Colonic mucosa (tissue), 4 donors: ENCODE measurements around the gene SGK1. TPM values are rescaled to one million over a fixed set of nuclear protein-coding genes. Genes with fewer than 3 reads are reported as not detected.
"Not testable (repeated sequence)": the region's sequence is repeated elsewhere in the genome, so short reads cannot be mapped to it uniquely, and the experiment has no call there.

ENCODE experiments used
- DNase-seq: peaks from one replicate; pipeline ENCODE4 v3.0.0-alpha.2; 2020
- H3K27ac ChIP-seq: fragments of 200-600 bp; one replicate; pipeline ENCODE4 v1.8.0; 2021
- H3K27me3 ChIP-seq: fragments of 200-600 bp; one replicate; pipeline ENCODE4 v1.8.0; 2021
- H3K36me3 ChIP-seq: fragments of 200-600 bp; one replicate; pipeline ENCODE4 v1.8.0; 2021
- H3K4me1 ChIP-seq: fragments of 200-600 bp; one replicate; pipeline ENCODE4 v1.8.0; 2021; ENCODE audit warnings: mild to moderate bottlenecking
- H3K4me3 ChIP-seq: fragments of 200-600 bp; one replicate; pipeline ENCODE4 v1.8.0; 2021
- H3K9ac ChIP-seq, 2 donors: one replicate each; pipeline ENCODE4 v1.7.0; 2013; ENCODE audit warnings: control low read depth in 2 of 2, low read depth in 2 of 2, low read length in 2 of 2
- H3K9me3 ChIP-seq: fragments of 200-600 bp; one replicate; pipeline ENCODE4 v1.8.0; 2021
- intact Hi-C: fragments of 100-400 bp; cut with DNase I; formaldehyde crosslinking; loops from one replicate; pipeline ENCODE4 v1.14.1; 2022
- total RNA-seq, 2 donors: library from RNA; stranded (reverse); fragmentation: NEBNext Ultra II Directional in 1 of 2; extraction: Animal tissue kit (Norgen Biotek cat#: 25700) in 1 of 2; gene quantifications; one replicate each; pipeline ENCODE4 v1.2.1, GENCODE V29; 2021
- TF ChIP-seq, protein P1 (sequence below): fragments of 200-600 bp; IDR thresholded peaks from one replicate; pipeline ENCODE4 v1.8.0; 2022; ENCODE audit warnings: antibody characterized with exemption, mild to moderate bottlenecking
- donor health status: healthy.
- donor health status: DM: no; HTN: no; CAD: no.
- donor health status: DM: no; HTN: no; CAD: no.

The SGK1 gene
- total RNA-seq, 2 donors from 2014 or later: 12.0 to 41.5 TPM

DNA sequence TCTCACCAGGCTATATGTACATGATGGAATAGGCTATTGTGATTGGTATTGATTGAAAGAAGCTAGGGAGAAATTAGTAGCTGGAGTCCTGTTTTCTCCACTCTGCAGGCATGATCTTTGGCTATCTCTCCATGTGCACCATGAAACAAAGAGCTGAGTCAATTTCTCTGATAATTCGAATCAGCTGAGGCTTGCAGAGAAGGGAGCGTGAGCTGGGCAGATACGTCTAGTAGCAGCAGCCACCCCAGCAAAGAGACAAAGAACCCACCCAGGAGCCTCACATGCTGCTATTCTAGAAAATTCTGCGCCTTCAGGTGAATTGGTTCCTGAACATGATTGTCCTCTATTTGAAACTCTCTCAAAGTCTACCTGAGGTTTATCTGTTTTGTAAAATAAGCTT, 6.9 kb upstream of the SGK1 start:
- intact Hi-C loops: no loop called here
- H3K4me1 ChIP-seq: no peaks in the 10 kb centered on the region
- no peak overlapping the region for H3K4me3 ChIP-seq
- H3K27me3 ChIP-seq: no peaks in the 10 kb centered on the region
- TF ChIP-seq, protein P1, sequence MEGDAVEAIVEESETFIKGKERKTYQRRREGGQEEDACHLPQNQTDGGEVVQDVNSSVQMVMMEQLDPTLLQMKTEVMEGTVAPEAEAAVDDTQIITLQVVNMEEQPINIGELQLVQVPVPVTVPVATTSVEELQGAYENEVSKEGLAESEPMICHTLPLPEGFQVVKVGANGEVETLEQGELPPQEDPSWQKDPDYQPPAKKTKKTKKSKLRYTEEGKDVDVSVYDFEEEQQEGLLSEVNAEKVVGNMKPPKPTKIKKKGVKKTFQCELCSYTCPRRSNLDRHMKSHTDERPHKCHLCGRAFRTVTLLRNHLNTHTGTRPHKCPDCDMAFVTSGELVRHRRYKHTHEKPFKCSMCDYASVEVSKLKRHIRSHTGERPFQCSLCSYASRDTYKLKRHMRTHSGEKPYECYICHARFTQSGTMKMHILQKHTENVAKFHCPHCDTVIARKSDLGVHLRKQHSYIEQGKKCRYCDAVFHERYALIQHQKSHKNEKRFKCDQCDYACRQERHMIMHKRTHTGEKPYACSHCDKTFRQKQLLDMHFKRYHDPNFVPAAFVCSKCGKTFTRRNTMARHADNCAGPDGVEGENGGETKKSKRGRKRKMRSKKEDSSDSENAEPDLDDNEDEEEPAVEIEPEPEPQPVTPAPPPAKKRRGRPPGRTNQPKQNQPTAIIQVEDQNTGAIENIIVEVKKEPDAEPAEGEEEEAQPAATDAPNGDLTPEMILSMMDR: no peak
- H3K27ac ChIP-seq: no peak overlapping the region
- H3K36me3 ChIP-seq: no peaks in the 10 kb centered on the region
- H3K9ac ChIP-seq: no peak overlapping the region
- no peaks in the 10 kb centered on the region for H3K9me3 ChIP-seq
- no peak for DNase-seq

- no peak overlapping the region for H3K4me3 ChIP-seq
- no peaks in the 10 kb centered on the region for H3K9me3 ChIP-seq
- intact Hi-C loops: no loop called here
- H3K36me3 ChIP-seq: no peaks in the 10 kb centered on the region
- DNase-seq: no peak
- H3K27me3 ChIP-seq: no peaks in the 10 kb centered on the region
- H3K27ac ChIP-seq: no peak overlapping the region
- TF ChIP-seq, protein P1: no peak
- no peak overlapping the region for H3K9ac ChIP-seq
- H3K4me1 ChIP-seq: no peaks in the 10 kb centered on the region
Observed at GRCh38 chr6:134324141-134324540, 6.2 kb upstream of the SGK1 start.

DNA sequence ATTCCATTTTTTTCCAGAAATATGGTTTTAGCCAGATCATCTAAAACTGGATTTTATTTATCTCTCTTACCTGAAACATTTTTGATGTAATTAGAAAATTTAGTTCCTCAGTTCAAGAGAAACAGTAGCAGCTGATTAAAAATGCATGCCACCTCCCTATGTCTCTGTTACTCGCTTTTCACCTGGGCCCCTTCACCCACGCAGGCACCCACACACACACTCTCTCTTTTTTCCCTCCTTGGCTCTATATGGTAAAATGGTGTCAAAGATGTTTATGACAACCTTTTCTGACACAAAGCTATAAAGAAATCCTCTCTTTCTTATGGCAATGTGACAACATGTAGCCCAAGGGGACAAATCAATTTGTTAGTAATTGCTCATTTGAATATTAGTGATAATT, 5.8 kb upstream of the SGK1 start:
- Histone ChIP-seq H3K9me3 (no peaks in the 10 kb centered on the region), H3K9ac (no peak overlapping the region), H3K27me3 (no peaks in the 10 kb centered on the region), H3K4me3 (no peak overlapping the region), H3K4me1 (no peaks in the 10 kb centered on the region), H3K27ac (no peak overlapping the region), H3K36me3 (no peaks in the 10 kb centered on the region)
- TF ChIP-seq, protein P1: no peak
- intact Hi-C loops: no loop called here
- no peak for DNase-seq

DNA sequence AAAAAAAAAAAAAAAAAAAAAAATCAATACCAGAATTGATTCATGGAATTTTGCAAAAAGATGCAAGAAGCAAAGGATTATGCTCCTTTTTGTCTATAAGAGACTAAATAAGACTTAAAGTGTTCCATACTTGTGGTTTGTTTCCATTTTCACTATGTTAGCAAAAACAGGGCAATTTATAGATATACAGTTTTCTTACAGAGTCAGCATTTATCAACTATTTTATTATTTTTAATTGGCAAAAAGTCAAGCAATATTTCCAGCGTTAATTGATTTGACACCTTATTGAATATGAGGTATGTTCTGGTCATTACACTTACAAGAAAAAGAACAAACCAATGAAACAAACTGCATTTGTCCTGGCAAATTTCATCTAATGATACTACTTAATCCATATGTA, 5.4 kb upstream of the SGK1 start:
- TF ChIP-seq, protein P1: no peak
- intact Hi-C loops: no loop called here

DNA sequence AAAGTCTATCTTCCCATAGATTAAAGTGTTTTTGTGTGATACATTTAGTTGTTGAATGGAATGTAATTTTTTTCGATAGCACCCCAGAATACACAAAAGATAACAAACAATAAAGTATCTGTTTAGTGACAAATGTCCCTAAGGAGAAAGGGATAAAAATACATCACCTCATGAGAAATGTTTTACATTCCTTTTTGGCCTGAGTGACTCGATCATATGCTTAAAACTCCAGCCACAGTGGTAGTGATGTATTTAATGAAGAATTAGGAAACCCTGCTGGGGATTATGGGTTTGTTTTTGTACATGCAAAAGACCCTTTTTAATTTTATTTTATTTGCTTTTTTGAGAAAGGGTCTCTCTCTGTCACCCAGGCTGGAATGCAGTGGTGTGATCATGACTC, 4.3 kb upstream of the SGK1 start:
- DNase-seq: no peak
- Histone ChIP-seq H3K27ac (no peak overlapping the region), H3K4me3 (no peak overlapping the region), H3K4me1 (no peaks in the 10 kb centered on the region), H3K9ac (no peak overlapping the region), H3K27me3 (peaks cover 13% of the 10 kb centered on the region), H3K36me3 (no peaks in the 10 kb centered on the region), H3K9me3 (no peaks in the 10 kb centered on the region)
- TF ChIP-seq, protein P1: no peak
- intact Hi-C loops: no loop called here

More for the DNA sequence above, 5.4 kb upstream of the SGK1 start:
- Histone ChIP-seq H3K4me1 (no peaks in the 10 kb centered on the region), H3K9me3 (no peaks in the 10 kb centered on the region), H3K9ac (no peak overlapping the region), H3K27ac (no peak overlapping the region), H3K36me3 (no peaks in the 10 kb centered on the region), H3K4me3 (no peak overlapping the region), H3K27me3 (peaks cover 3% of the 10 kb centered on the region)
- DNase-seq: no peak

DNA sequence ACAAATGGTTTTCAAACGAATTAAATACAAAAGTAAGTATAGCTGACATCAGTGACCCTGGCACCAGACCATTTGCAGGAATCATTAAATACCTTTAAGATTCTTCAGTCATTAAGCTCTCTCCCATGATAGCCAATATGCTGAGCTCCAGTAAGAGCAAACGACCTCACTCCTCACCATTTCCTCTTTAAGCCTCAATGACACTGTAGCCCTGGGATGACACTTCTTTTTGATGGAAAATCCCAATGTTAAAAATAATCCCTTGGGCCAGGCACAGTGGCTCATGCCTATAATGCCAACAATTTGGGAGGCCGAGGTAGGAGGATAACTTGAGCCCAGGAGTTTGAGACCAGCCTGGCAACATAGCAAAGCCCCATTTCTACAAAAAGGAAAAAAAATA, 3.3 kb upstream of the SGK1 start:
- TF ChIP-seq, protein P1: no peak
- intact Hi-C loops: no loop called here
- no peaks in the 10 kb centered on the region for H3K9me3 ChIP-seq
- no peak overlapping the region for H3K9ac ChIP-seq
- no peak overlapping the region for H3K4me3 ChIP-seq
- H3K27ac ChIP-seq: no peak overlapping the region
- H3K36me3 ChIP-seq: no peaks in the 10 kb centered on the region
- H3K4me1 ChIP-seq: no peaks in the 10 kb centered on the region
- DNase-seq: no peak
- peaks cover 13% of the 10 kb centered on the region for H3K27me3 ChIP-seq

- H3K4me3 ChIP-seq, H3K27ac ChIP-seq, DNase-seq, H3K36me3 ChIP-seq, H3K9ac ChIP-seq, H3K4me1 ChIP-seq, H3K9me3 ChIP-seq, intact Hi-C loops: not testable (repeated sequence)
- H3K27me3 ChIP-seq: peaks cover 13% of the 10 kb centered on the region
Observed at GRCh38 chr6:134319686-134320085, 1.8 kb upstream of the SGK1 start.
